Nephron progenitor cell (in vitro differentiated cells): ENCODE data around the gene ANKRD34C.
A peak's percentile ranks its signal among the peaks of the same experiment; 100 is the strongest.
"Not testable (repeated sequence)": the region's sequence is repeated elsewhere in the genome, so short reads cannot be mapped to it uniquely, and the experiment has no call there.

ENCODE experiments used
- DNase-seq: peaks from one replicate; pipeline ENCODE4 v3.0.0; 2021
- H3K27ac Mint-ChIP-seq: 2 replicates; pipeline ENCODE4 v1.8.0; 2021; ENCODE audit warnings: mild to moderate bottlenecking, moderate library complexity, mixed read lengths
- H3K27me3 Mint-ChIP-seq: 2 replicates; pipeline ENCODE4 v1.8.0; 2021; ENCODE audit warnings: mild to moderate bottlenecking, low read depth, mixed read lengths; ENCODE audit not compliant: poor library complexity
- H3K36me3 Mint-ChIP-seq: 2 replicates; pipeline ENCODE4 v1.8.0; 2021; ENCODE audit warnings: low read depth, mixed read lengths
- H3K4me1 Mint-ChIP-seq: 2 replicates; pipeline ENCODE4 v1.8.0; 2021; ENCODE audit warnings: mixed read lengths
- H3K4me3 Mint-ChIP-seq: 2 replicates; pipeline ENCODE4 v1.8.0; 2021; ENCODE audit warnings: mild to moderate bottlenecking, moderate library complexity, mixed read lengths
- H3K9me3 Mint-ChIP-seq: 2 replicates; pipeline ENCODE4 v1.8.0; 2021; ENCODE audit warnings: mild to moderate bottlenecking, moderate library complexity, mixed read lengths
- CTCF ChIP-seq: fragments of 200-600 bp; sonication (generic); IDR thresholded peaks from 2 replicates; pipeline ENCODE4 v1.5.0; 2021; ENCODE audit warnings: antibody characterized with exemption

The ANKRD34C gene

GRCh38 chr15:79314186-79314585 is 31.7 kb downstream of the ANKRD34C start:
- no peak for TF ChIP-seq CTCF
- Mint-ChIP-seq H3K4me3 (no peak overlapping the region), H3K36me3 (peaks cover 63% of the 10 kb centered on the region)

GRCh38 chr15:79314811-79315210 is 32.3 kb downstream of the ANKRD34C start:
- H3K9me3 Mint-ChIP-seq: peaks cover 7% of the 10 kb centered on the region
- TF ChIP-seq CTCF: no peak
- no peak overlapping the region for H3K4me3 Mint-ChIP-seq
- peaks cover 8% of the 10 kb centered on the region for H3K27me3 Mint-ChIP-seq
- peaks cover 24% of the 10 kb centered on the region for H3K4me1 Mint-ChIP-seq
- H3K36me3 Mint-ChIP-seq: peaks cover 70% of the 10 kb centered on the region
- H3K27ac Mint-ChIP-seq: no peak overlapping the region
- DNase-seq: no peak

More at GRCh38 chr15:79314186-79314585, 31.7 kb downstream of the ANKRD34C start:
- H3K27me3 Mint-ChIP-seq: peaks cover 14% of the 10 kb centered on the region
- DNase-seq: no peak
- H3K4me1 Mint-ChIP-seq: peaks cover 24% of the 10 kb centered on the region
- peaks cover 1% of the 10 kb centered on the region for H3K9me3 Mint-ChIP-seq
- H3K27ac Mint-ChIP-seq: no peak overlapping the region

- no peak overlapping the region for H3K4me3 Mint-ChIP-seq
- H3K27ac Mint-ChIP-seq: no peak overlapping the region
- DNase-seq: no peak
- no peaks in the 10 kb centered on the region for H3K27me3 Mint-ChIP-seq
- peaks cover 24% of the 10 kb centered on the region for H3K4me1 Mint-ChIP-seq
- H3K36me3 Mint-ChIP-seq: peaks cover 79% of the 10 kb centered on the region
- peaks cover 11% of the 10 kb centered on the region for H3K9me3 Mint-ChIP-seq
- no peak for TF ChIP-seq CTCF
These were observed 33.3 kb downstream of the ANKRD34C start for GRCh38 chr15:79315623-79316328.

GRCh38 chr15:79316864-79317263 is 34.3 kb downstream of the ANKRD34C start:
- peaks cover 20% of the 10 kb centered on the region for H3K4me1 Mint-ChIP-seq
- H3K36me3 Mint-ChIP-seq: peaks cover 87% of the 10 kb centered on the region
- peak overlapping the region; percentile 79 for H3K27ac Mint-ChIP-seq
- H3K9me3 Mint-ChIP-seq: peaks cover 11% of the 10 kb centered on the region
- no peak for DNase-seq
- TF ChIP-seq CTCF: no peak
- no peaks in the 10 kb centered on the region for H3K27me3 Mint-ChIP-seq
- no peak overlapping the region for H3K4me3 Mint-ChIP-seq

DNA sequence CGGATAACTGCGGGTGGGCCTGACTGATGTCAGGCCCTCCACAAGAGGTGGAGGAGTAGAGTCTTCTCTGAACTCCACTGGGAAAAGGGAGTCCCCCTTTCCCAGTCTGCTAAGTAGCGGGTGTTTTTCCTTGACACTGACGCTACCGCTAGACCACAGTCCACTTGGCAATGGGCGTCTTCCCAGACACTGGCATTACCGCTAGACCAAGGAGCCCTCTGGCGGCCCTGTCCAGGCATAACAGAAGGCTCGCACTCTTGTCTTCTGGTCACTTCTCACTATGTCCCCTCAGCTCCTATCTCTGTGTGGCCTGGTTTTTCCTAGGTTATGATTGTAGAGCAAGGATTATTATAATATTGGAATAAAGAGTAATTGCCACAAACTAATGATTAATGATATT is 37.5 kb downstream of the ANKRD34C start:
- peaks cover 91% of the 10 kb centered on the region for H3K36me3 Mint-ChIP-seq
- not testable (repeated sequence) for H3K27ac Mint-ChIP-seq, DNase-seq, H3K27me3 Mint-ChIP-seq, H3K4me3 Mint-ChIP-seq, H3K4me1 Mint-ChIP-seq
- peaks cover 11% of the 10 kb centered on the region for H3K9me3 Mint-ChIP-seq

- TF ChIP-seq CTCF: no peak
- no peak for DNase-seq
- Mint-ChIP-seq H3K4me1 (no peaks in the 10 kb centered on the region), H3K9me3 (peaks cover 11% of the 10 kb centered on the region), H3K27ac (no peak overlapping the region), H3K27me3 (no peaks in the 10 kb centered on the region), H3K4me3 (no peak overlapping the region), H3K36me3 (peaks cover 80% of the 10 kb centered on the region)
These were observed 39.4 kb downstream of the ANKRD34C start for GRCh38 chr15:79321876-79322275.
